ENCODE data around the gene CCDC146.

Gene CCDC146

DNA sequence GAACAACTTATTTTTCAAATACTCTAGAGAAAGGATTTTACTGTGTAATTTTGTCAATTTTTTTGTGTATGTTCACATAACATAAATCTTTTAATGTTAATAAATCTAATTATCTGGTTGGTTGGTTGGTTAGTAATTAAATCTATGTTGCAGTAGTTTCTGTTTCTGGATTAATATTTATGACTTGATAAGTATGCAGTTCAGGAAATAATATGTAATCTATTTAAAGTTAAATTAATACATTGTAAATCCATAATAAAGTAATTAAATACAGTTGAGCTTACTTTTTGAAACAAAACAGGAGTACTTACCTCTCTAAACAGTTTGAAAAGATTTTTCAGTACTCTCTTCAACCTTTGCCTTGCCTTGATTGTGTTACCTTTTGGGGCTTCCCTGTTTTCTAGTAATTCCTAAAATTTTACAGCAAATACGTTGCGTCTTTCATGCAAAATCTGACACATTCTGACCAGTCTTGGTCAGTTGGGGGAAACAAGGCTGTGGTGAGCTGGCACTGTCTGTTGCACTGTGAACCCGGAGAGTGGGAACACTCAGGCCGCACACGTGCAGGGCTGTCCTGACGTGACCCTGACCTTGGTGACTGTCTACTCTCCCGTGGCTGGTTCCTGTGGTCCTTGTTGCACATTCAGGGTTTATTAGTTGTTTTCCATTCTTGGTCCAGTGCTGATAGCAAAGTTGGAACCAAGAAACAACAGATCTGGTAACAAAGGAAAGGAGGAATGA lies 122.8 kb downstream of the CCDC146 start:
- TF ChIP-seq, protein P1, sequence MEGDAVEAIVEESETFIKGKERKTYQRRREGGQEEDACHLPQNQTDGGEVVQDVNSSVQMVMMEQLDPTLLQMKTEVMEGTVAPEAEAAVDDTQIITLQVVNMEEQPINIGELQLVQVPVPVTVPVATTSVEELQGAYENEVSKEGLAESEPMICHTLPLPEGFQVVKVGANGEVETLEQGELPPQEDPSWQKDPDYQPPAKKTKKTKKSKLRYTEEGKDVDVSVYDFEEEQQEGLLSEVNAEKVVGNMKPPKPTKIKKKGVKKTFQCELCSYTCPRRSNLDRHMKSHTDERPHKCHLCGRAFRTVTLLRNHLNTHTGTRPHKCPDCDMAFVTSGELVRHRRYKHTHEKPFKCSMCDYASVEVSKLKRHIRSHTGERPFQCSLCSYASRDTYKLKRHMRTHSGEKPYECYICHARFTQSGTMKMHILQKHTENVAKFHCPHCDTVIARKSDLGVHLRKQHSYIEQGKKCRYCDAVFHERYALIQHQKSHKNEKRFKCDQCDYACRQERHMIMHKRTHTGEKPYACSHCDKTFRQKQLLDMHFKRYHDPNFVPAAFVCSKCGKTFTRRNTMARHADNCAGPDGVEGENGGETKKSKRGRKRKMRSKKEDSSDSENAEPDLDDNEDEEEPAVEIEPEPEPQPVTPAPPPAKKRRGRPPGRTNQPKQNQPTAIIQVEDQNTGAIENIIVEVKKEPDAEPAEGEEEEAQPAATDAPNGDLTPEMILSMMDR (IDR thresholded peaks at IDR 0.05; ENCODE audit: borderline replicate concordance, insufficient read depth, low read depth, low read length), result no peak

DNA sequence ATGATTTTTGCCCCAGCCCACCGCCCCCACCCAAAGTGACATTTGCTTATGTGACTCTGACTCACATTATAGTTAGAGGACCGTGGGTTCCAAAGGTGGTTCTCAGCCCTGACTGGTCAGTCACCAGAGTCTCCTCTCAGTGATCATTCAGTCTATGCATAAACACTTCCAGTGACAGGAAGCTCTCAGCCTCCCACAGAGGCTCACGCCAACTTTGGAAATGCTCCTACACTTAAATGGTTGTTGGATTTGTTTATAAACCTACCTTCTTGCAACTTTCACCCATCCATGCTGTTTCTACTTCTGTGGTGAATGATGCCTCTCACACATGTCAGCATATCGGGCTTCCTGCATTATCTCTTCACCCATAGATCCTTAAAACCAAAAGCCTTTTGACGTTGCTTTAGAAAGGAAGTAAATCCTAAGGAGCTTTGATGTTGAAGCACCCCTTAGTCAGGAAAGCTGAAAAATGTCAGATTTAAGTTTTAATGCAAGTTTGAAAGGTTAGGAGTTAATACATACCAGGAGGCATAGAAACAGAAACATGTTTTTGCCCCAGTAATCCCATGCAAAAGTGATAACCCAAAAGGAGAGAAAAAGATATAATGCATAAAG lies 123.7 kb downstream of the CCDC146 start:
- TF ChIP-seq, protein P1 (IDR thresholded peaks at IDR 0.05; ENCODE audit: borderline replicate concordance, insufficient read depth, low read depth, low read length), result no peak
- no peak overlapping the region for H3K4me3 ChIP-seq (ENCODE audit: low read depth, low read length)

More for the DNA sequence above, 122.8 kb downstream of the CCDC146 start:
- H3K4me3 ChIP-seq (ENCODE audit: low read depth, low read length), result no peak overlapping the region

DNA sequence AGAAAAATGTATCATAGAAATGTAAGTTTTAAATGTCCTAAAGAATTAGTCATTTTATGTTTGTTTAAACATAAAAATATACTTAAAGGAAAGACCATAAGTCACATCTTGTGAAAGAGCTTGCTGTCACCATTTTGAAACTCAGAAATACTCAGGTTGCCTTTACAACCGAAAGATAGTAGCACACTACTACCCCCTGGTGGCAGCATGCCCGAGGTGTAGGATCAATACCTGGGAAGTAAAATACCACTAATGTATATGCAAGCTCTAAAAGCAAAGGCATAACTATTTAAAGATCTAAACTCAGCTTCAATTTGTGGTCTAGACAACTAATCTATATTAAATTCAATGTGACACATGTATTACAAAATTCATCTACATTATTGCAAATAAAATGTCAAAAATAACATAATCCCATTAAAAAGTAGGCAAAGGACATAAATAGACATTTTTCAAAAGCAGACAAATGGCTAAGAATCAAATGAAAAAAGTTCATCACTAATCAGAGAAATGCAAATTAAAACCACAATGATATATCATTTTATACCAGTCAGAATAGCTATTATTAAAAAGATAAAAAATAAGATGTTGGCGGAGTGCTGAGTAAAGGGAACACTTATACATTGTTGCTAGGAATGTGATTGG lies 124.9 kb downstream of the CCDC146 start:
- TF ChIP-seq, protein P1 (IDR thresholded peaks at IDR 0.05; ENCODE audit: borderline replicate concordance, insufficient read depth, low read depth, low read length), result peak; percentile 62; the same call in 1 of the 2 replicates
- H3K4me3 ChIP-seq (ENCODE audit: low read depth, low read length), result no peak overlapping the region

DNA sequence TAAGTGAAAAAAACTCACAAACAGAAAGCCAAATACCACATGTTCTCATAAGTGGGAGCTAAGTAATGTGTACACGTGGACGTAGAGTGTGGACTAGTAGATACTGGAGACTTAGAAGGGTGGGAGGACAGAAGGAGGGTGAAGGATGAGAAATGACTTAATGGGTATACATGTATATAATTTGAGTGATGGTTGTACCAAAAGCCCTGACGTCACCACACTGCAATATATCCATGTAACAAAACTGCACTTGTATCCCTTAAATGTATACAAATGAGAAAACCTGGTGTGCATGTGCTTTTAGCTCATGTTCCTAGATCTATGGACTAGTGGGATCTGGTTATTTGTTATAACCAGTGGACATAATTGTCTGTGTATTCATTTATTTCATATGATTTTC lies 125.7 kb downstream of the CCDC146 start:
- TF ChIP-seq, protein P1 (IDR thresholded peaks at IDR 0.05; ENCODE audit: borderline replicate concordance, insufficient read depth, low read depth, low read length), result no peak
- H3K4me3 ChIP-seq (ENCODE audit: low read depth, low read length), result no peak overlapping the region

DNA sequence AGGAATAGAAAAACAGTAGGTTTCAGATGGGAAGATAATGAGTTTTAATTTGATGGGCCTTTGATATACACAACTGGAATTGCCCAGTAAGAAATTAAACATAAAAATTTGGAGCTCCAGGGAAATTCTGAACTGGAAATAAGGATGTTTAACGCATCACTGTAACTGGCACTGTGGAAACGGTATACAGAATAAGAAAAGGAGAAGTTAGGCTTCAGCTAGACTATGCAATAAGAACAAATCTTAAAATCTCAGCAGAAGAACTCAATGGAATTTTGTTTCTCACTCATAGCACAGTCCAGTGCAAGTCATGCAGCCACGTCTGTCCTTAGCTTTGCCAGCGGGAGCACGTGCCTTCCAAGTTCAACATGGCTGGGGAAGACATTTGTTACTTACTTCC lies 130.1 kb downstream of the CCDC146 start:
- TF ChIP-seq, protein P1 (IDR thresholded peaks at IDR 0.05; ENCODE audit: borderline replicate concordance, insufficient read depth, low read depth, low read length), result no peak

DNA sequence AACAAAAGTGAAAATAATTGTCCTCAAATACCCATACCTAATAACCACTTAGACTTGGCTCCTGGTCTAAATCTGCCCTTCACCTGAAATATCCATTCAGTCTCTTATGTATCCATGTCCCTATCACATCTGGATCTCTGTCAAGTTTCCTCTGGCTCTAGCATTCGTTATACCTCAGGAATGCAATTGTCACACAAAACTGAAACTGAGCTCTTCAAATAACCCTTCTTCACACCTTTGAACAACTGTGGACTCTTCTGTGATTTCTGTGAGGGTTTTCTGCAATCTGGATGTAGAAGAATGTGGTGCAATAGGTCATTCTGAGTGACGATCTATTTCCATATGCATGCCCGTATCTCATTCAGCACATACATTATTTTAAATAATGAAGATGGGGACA lies 130.7 kb downstream of the CCDC146 start:
- TF ChIP-seq, protein P1 (IDR thresholded peaks at IDR 0.05; ENCODE audit: borderline replicate concordance, insufficient read depth, low read depth, low read length), result no peak

More for the DNA sequence above, 130.1 kb downstream of the CCDC146 start:
- H3K4me3 ChIP-seq (ENCODE audit: low read depth, low read length), result no peak overlapping the region

More for the DNA sequence above, 130.7 kb downstream of the CCDC146 start:
- no peak overlapping the region for H3K4me3 ChIP-seq (ENCODE audit: low read depth, low read length)
